Neural cell (in vitro differentiated cells): ENCODE data around the gene CYB5R2. TPM values are rescaled to one million over a fixed set of nuclear protein-coding genes. Genes with fewer than 3 reads are reported as not detected.

Experiments
- H2AFZ ChIP-seq: fragments of 200-600, 300-800 bp; sonication (generic), shearing (Covaris generic); 2 replicates; pipeline ENCODE4 v1.6.0; 2014; ENCODE audit warnings: low read depth, mild to moderate bottlenecking, antibody characterized with exemption, low read length, moderate library complexity
- H3F3A ChIP-seq: fragments of 200-600 bp; shearing (Covaris generic); 2 replicates; pipeline ENCODE4 v1.6.1; 2016; ENCODE audit warnings: mild to moderate bottlenecking, moderate library complexity, mixed read lengths, antibody characterized with exemption, low read length; ENCODE audit not compliant: insufficient read depth, poor library complexity, severe bottlenecking
- H3K27ac ChIP-seq: fragments of 200-600, 300-800 bp; sonication (generic), shearing (Covaris generic); 2 replicates; pipeline ENCODE4 v1.5.1; 2014; ENCODE audit warnings: mild to moderate bottlenecking, low read length, moderate library complexity
- H3K27me3 ChIP-seq: fragments of 300-800, 200-600 bp; sonication (generic), shearing (Covaris generic); 2 replicates; pipeline ENCODE4 v1.6.0; 2014; ENCODE audit warnings: mild to moderate bottlenecking, low read depth, low read length, moderate library complexity; ENCODE audit not compliant: insufficient read depth
- H3K36me3 ChIP-seq: fragments of 300-800, 200-600 bp; sonication (generic), shearing (Covaris generic); 2 replicates; pipeline ENCODE4 v1.5.1; 2014; ENCODE audit warnings: mild to moderate bottlenecking, antibody characterized with exemption, low read length, moderate library complexity; ENCODE audit not compliant: insufficient read depth
- H3K4me2 ChIP-seq: fragments of 300-800, 200-600 bp; sonication (generic), shearing (Covaris generic); 2 replicates; pipeline ENCODE4 v1.6.0; 2014; ENCODE audit warnings: mild to moderate bottlenecking, low read length
- H3K4me3 ChIP-seq: fragments of 300-800, 200-600 bp; sonication (generic), shearing (Covaris generic); 2 replicates; pipeline ENCODE4 v1.5.1; 2014; ENCODE audit warnings: mild to moderate bottlenecking, low read length, moderate library complexity
- H3K79me2 ChIP-seq: fragments of 200-600 bp; shearing (Covaris generic); replicated peaks from 2 replicates; pipeline ENCODE4 v1.6.0; 2014; ENCODE audit warnings: mild to moderate bottlenecking, low read length, moderate library complexity; ENCODE audit not compliant: insufficient read depth
- H3K9ac ChIP-seq: fragments of 300-800, 200-600 bp; sonication (generic), shearing (Covaris generic); 2 replicates; pipeline ENCODE4 v1.6.1; 2016; ENCODE audit warnings: mild to moderate bottlenecking, low read length, mixed read lengths
- H3K9me2 ChIP-seq: fragments of 200-600 bp; shearing (Covaris generic); 2 replicates; pipeline ENCODE4 v1.6.1; 2016; ENCODE audit warnings: mild to moderate bottlenecking, low read length, mixed read lengths; ENCODE audit not compliant: insufficient read depth
- H3K9me3 ChIP-seq: fragments of 200-600, 300-800 bp; sonication (generic), shearing (Covaris generic); 2 replicates; pipeline ENCODE4 v1.6.1; 2016; ENCODE audit warnings: mild to moderate bottlenecking, mixed run types, low read length, moderate library complexity, mixed read lengths
- H4K20me1 ChIP-seq: fragments of 200-600 bp; shearing (Covaris generic); 2 replicates; pipeline ENCODE4 v1.6.1; 2016; ENCODE audit warnings: mild to moderate bottlenecking, mixed run types; ENCODE audit not compliant: insufficient read depth
- EP300 ChIP-seq: fragments of 450-650 bp; conservative IDR thresholded peaks from 2 replicates; pipeline ENCODE4 v1.6.1; 2014; ENCODE audit warnings: antibody characterized with exemption, mild to moderate bottlenecking, moderate library complexity; ENCODE audit not compliant: poor library complexity, severe bottlenecking
- EZH2 ChIP-seq: fragments of 200-600, 300-800 bp; shearing (Covaris generic), sonication (generic); IDR thresholded peaks from 2 replicates; pipeline ENCODE4 v1.6.1; 2014; ENCODE audit warnings: antibody characterized with exemption, low read length, borderline replicate concordance, mild to moderate bottlenecking; ENCODE audit not compliant: insufficient read depth, poor library complexity, severe bottlenecking
- MXI1 ChIP-seq: fragments of 450-650 bp; conservative IDR thresholded peaks from 2 replicates; pipeline ENCODE4 v1.6.1; 2014; ENCODE audit warnings: antibody characterized with exemption, mild to moderate bottlenecking; ENCODE audit not compliant: poor library complexity, severe bottlenecking
- POLR2AphosphoS5 ChIP-seq: IDR thresholded peaks from 2 replicates; pipeline ENCODE4 v1.6.1; 2012
- RAD21 ChIP-seq: fragments of 450-650 bp; conservative IDR thresholded peaks from 2 replicates; pipeline ENCODE4 v1.6.1; 2014; ENCODE audit warnings: antibody characterized with exemption, mild to moderate bottlenecking, moderate library complexity
- SMC3 ChIP-seq: fragments of 450-650 bp; conservative IDR thresholded peaks from 2 replicates; pipeline ENCODE4 v1.6.1; 2014; ENCODE audit warnings: antibody characterized with exemption, mild to moderate bottlenecking, moderate library complexity; ENCODE audit not compliant: poor library complexity
- TAF1 ChIP-seq: IDR thresholded peaks from 2 replicates; pipeline ENCODE4 v1.6.1; 2012; ENCODE audit warnings: low read depth
- polyA plus RNA-seq: library from polyadenylated mRNA; depleted of rRNA; stranded (reverse); fragments of >200 nt; gene quantifications from 2 replicates; pipeline ENCODE4 v1.2.3, GENCODE V29; 2014
- TF ChIP-seq, protein P1 (sequence below): fragments of 450-650 bp; IDR thresholded peaks from 2 replicates; pipeline ENCODE4 v1.5.1; 2014; ENCODE audit warnings: antibody characterized with exemption, mild to moderate bottlenecking, moderate library complexity; ENCODE audit not compliant: poor library complexity, severe bottlenecking
- TF ChIP-seq, protein P2 (sequence below): IDR thresholded peaks from 2 replicates; pipeline ENCODE4 v1.6.1; 2012; ENCODE audit warnings: borderline replicate concordance

Gene CYB5R2
- polyA plus RNA-seq, 1 donor from 2014 or later, result not detected

DNA sequence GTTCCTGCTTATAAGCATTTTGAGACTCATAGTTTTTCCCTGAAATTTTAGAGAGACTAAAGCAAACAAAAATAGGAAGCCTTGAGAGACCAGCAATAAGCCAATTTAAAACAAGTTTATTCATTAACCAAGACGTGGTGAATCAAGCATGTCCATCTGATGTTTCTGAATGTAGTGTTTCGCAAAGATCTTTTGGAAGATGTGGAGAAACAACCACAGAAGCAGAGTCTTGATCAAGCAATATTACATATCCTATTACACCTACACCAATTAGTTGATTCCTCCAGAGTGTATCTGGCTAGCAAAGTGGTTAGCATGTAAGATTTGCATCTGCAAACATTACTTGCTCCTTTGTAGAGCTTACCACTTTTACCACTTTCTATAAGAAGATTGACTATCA, 33.1 kb upstream of the CYB5R2 start, which contains the start of gene OVCH2:
Gene OVCH2 (minus strand): TSS at position 101 of the 400 bp plus-strand sequence. CDS start 83 bp downstream, at position 18.
- no peaks in the 10 kb centered on the region for H3K36me3 ChIP-seq
- peaks cover 4% of the 10 kb centered on the region for H4K20me1 ChIP-seq
- no peak within 1 kb of the TSS for H3K9ac ChIP-seq
- H3K9me3 ChIP-seq, result no peaks in the 10 kb centered on the region
- H3K9me2 ChIP-seq, result no peaks in the 10 kb centered on the region
- no peak within 1 kb of the TSS for H3K4me2 ChIP-seq
- H3K27me3 ChIP-seq, result no peaks in the 10 kb centered on the region
- no peaks in the 10 kb centered on the region for H3K79me2 ChIP-seq
- TF ChIP-seq MXI1, result no peak
- TF ChIP-seq SMC3, result no peak
- no peak for TF ChIP-seq EP300
- TF ChIP-seq, protein P1, sequence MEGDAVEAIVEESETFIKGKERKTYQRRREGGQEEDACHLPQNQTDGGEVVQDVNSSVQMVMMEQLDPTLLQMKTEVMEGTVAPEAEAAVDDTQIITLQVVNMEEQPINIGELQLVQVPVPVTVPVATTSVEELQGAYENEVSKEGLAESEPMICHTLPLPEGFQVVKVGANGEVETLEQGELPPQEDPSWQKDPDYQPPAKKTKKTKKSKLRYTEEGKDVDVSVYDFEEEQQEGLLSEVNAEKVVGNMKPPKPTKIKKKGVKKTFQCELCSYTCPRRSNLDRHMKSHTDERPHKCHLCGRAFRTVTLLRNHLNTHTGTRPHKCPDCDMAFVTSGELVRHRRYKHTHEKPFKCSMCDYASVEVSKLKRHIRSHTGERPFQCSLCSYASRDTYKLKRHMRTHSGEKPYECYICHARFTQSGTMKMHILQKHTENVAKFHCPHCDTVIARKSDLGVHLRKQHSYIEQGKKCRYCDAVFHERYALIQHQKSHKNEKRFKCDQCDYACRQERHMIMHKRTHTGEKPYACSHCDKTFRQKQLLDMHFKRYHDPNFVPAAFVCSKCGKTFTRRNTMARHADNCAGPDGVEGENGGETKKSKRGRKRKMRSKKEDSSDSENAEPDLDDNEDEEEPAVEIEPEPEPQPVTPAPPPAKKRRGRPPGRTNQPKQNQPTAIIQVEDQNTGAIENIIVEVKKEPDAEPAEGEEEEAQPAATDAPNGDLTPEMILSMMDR, result no peak
- H3F3A ChIP-seq, result no peaks in the 10 kb centered on the region
- H2AFZ ChIP-seq, result no peak within 1 kb of the TSS
- no peak within 1 kb of the TSS for H3K27ac ChIP-seq
- H3K4me3 ChIP-seq, result no peak within 1 kb of the TSS

DNA sequence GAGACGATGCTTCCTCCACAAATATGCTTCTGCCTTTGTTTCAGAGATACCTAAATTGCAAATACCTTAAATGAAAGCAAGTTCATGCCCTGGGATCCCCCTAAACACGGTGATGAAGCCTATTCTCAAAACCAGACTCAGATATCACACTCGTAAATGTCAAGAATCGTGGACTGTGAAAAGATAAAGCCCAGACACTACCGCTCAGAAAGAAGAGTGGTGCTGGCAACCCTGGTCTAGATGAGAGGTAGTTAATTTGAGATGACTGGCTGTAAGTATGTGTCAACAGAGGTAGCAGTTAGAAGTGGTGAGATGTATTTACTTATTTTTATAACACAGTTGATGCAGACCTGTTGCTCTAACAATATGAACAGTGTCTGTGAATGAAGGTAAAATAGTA, 30.4 kb upstream of the CYB5R2 start:
- Histone ChIP-seq H3K79me2 (no peaks in the 10 kb centered on the region), H3K9me2 (no peaks in the 10 kb centered on the region), H3K27ac (no peak overlapping the region), H3K4me3 (no peak overlapping the region), H3K9ac (no peak overlapping the region), H3K27me3 (no peaks in the 10 kb centered on the region), H3K36me3 (no peaks in the 10 kb centered on the region), H4K20me1 (peaks cover 4% of the 10 kb centered on the region), H2AFZ (no peak overlapping the region), H3K9me3 (no peaks in the 10 kb centered on the region), H3K4me2 (no peak overlapping the region), H3F3A (no peaks in the 10 kb centered on the region)
- TF ChIP-seq SMC3, result no peak
- no peak for TF ChIP-seq TAF1
- TF ChIP-seq EP300, result no peak
- TF ChIP-seq POLR2AphosphoS5, result no peak
- no peak for TF ChIP-seq RAD21
- TF ChIP-seq EZH2, result no peak
- TF ChIP-seq, protein P1, result no peak
- TF ChIP-seq, protein P2, sequence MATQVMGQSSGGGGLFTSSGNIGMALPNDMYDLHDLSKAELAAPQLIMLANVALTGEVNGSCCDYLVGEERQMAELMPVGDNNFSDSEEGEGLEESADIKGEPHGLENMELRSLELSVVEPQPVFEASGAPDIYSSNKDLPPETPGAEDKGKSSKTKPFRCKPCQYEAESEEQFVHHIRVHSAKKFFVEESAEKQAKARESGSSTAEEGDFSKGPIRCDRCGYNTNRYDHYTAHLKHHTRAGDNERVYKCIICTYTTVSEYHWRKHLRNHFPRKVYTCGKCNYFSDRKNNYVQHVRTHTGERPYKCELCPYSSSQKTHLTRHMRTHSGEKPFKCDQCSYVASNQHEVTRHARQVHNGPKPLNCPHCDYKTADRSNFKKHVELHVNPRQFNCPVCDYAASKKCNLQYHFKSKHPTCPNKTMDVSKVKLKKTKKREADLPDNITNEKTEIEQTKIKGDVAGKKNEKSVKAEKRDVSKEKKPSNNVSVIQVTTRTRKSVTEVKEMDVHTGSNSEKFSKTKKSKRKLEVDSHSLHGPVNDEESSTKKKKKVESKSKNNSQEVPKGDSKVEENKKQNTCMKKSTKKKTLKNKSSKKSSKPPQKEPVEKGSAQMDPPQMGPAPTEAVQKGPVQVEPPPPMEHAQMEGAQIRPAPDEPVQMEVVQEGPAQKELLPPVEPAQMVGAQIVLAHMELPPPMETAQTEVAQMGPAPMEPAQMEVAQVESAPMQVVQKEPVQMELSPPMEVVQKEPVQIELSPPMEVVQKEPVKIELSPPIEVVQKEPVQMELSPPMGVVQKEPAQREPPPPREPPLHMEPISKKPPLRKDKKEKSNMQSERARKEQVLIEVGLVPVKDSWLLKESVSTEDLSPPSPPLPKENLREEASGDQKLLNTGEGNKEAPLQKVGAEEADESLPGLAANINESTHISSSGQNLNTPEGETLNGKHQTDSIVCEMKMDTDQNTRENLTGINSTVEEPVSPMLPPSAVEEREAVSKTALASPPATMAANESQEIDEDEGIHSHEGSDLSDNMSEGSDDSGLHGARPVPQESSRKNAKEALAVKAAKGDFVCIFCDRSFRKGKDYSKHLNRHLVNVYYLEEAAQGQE, result no peak
- no peak for TF ChIP-seq MXI1
